Endothelial cell of umbilical vein (primary cell): ENCODE results near the gene NDRG2.

Source experiments
- POLR2A ChIP-seq: IDR thresholded peaks from 2 replicates; pipeline ENCODE4 v1.6.1; 2012; ENCODE audit warnings: low read depth, mild to moderate bottlenecking, control low read depth, low read length
- TF ChIP-seq, protein P1 (sequence below), 2 donors: IDR thresholded peaks; 1 replicate in 1 of 2; 2 replicates in 1 of 2; pipeline ENCODE4 v1.5.1; 2011; ENCODE audit warnings: low read length in 2 of 2, mild to moderate bottlenecking in 2 of 2, moderate library complexity in 2 of 2, control low read depth in 1 of 2, inconsistent platforms in 1 of 2, low read depth in 1 of 2; ENCODE audit not compliant: insufficient read depth in 1 of 2; ENCODE audit errors: extremely low read depth in 1 of 2

GRCh38 chr14:21016413-21017190, 8.3 kb downstream of the NDRG2 start:
- no peak for TF ChIP-seq POLR2A
- TF ChIP-seq, protein P1, sequence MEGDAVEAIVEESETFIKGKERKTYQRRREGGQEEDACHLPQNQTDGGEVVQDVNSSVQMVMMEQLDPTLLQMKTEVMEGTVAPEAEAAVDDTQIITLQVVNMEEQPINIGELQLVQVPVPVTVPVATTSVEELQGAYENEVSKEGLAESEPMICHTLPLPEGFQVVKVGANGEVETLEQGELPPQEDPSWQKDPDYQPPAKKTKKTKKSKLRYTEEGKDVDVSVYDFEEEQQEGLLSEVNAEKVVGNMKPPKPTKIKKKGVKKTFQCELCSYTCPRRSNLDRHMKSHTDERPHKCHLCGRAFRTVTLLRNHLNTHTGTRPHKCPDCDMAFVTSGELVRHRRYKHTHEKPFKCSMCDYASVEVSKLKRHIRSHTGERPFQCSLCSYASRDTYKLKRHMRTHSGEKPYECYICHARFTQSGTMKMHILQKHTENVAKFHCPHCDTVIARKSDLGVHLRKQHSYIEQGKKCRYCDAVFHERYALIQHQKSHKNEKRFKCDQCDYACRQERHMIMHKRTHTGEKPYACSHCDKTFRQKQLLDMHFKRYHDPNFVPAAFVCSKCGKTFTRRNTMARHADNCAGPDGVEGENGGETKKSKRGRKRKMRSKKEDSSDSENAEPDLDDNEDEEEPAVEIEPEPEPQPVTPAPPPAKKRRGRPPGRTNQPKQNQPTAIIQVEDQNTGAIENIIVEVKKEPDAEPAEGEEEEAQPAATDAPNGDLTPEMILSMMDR (IDR thresholded peaks at IDR 0.05; ENCODE audit: extremely low read depth in 1 of 2, insufficient read depth in 1 of 2, low read depth in 1 of 2, low read length in 2 of 2): no peak
